HG03520 (cell line): ENCODE data around the gene CABP7.

Experiments
- ATAC-seq: cut with Tn5 transposase; IDR thresholded peaks from one replicate; pipeline ENCODE4 v1.9.1; 2021; ENCODE audit warnings: mild to moderate bottlenecking, moderate library complexity; ENCODE audit not compliant: unreplicated experiment

CABP7 gene

DNA sequence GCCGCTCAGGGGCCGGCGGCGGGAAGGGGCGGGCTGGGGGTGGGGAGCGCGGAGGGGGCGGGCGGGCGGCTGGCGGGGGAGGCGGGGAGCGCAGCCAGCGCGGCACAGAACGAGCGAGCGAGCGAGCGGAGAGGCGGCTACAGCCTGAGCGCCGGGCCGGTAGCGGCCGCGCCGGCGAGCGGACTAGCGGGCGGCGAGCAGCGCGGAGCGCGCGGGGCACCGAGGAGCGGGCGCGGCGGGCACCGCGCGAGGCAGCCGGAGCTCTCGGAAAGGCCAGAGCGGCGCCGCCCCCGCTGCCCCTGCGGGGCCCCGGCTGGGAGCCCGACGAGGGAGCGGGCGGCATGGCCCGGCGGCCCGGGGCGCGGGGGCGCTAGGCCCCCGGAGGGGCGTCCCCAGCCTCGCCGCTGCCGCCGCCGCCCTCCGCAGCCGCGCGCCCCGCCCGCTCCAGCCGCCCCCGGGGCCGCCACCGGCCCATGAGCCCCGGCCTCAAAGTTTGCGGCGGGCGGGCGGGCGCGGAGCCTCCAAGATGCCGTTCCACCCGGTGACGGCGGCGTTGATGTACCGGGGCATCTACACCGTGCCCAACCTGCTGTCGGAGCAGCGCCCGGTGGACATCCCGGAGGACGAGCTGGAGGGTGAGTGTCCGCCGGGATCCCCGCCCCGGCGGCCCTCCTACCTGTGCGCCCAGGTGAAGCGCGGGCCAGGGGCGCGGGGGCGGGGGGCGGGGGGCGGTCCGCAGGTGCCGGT lies at the start of gene CABP7:
Gene CABP7 (plus strand): TSS at position 105 of the 747 bp plus-strand sequence. CDS start 422 bp downstream, at position 527.
- ATAC-seq: no peak

DNA sequence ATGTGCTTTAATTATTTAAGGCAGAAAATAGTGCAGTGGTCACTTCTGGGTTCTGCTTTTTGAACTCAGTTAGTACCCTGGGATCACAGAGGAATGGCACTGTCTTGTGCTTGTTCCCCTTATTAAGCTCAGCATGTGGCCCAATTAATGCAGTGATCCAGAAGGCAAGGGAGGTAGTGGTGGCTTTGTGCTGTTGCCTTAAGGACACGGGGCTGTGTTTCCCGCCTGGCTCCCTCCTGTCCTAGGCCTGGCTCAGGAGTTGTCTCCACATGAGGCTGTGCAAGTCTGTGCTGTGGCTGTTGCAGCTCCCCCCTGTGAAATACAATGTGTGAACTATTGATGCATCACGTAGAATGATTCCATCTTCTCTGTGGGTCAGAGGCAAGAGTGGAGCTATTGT lies 49.2 kb upstream of the CABP7 start:
- ATAC-seq: no peak

GRCh38 chr22:29673361-29674066 lies 46.3 kb upstream of the CABP7 start:
- ATAC-seq: no peak

DNA sequence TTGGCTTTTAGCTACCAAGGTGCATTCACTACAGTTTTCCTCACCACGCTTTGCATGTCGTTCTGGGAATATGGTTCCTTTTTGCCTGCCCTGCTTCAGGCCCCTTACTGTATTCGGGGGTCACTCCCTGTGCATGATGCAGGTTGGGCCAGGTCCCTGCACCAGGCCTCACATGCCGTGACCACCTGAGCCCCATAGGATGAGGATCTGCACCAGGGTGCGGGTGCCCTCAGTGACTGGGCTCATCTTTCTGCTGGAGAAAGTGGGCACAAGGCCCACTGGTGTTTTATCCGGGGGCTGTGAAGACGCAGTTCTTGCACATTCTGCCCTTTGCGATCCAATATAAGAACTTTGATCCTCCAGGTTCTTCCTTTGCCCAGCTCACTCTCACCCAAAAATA lies 45.7 kb upstream of the CABP7 start:
- ATAC-seq: no peak

DNA sequence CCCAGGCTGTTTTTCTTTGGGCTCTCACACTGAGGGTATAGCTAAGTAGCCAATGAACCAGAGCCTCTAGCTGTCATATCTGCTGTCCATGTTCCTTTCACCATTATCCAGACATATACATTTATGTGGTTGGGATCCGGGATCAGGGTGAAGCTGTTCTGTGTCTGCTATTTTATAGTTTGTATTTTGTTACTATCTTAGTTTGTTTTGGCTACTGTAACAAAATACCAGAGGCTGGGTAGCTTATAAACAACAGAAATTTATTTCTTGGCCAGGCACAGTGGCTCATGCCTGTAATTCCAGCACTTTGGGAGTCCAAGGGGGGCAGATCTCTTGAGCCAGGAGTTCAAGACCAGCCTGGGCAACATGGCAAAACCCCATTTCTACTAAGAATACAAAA lies 40.5 kb upstream of the CABP7 start:
- ATAC-seq: no peak

GRCh38 chr22:29683536-29683935 lies 36.3 kb upstream of the CABP7 start:
- no peak for ATAC-seq

DNA sequence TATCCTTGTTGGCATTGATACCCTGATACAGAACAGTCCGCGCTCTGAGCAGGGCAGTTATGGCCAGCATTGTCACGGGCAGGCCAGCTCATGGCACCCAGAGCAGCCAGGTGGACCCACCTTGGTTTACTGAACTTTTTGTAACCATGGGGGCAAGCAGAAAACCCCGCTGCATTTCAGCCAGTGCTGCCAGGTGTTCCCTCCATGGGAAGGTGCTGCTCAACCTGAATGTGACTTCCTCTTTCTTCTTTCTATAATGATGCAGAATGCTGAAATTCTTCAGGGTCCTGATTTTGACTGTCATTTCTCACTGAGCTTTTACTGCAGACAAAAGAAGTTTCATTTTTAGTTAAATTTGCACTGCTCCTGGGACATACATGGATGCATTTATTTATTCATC lies 35.6 kb upstream of the CABP7 start:
- no peak for ATAC-seq

- no peak for ATAC-seq
Measured at GRCh38 chr22:29689206-29689879, 30.5 kb upstream of the CABP7 start.

DNA sequence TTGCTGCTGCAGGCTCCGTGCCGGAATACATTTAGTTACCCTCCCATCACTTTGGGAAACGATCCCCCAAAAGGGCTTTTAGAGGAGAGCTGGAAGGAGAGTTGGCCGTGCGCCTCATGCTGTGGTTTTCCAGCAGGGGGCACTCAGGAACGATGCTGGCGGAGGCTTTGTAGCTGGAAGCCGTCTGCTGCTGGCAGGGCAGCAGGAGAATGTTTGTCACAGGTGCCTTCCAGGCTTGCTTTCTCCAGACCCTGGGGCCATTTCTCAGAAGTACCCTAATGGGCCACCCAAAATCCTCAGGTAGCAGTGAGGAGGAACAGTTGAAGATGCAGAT lies 30.0 kb upstream of the CABP7 start:
- no peak for ATAC-seq

- ATAC-seq: no peak
Measured at GRCh38 chr22:29690476-29690875, 29.3 kb upstream of the CABP7 start.

DNA sequence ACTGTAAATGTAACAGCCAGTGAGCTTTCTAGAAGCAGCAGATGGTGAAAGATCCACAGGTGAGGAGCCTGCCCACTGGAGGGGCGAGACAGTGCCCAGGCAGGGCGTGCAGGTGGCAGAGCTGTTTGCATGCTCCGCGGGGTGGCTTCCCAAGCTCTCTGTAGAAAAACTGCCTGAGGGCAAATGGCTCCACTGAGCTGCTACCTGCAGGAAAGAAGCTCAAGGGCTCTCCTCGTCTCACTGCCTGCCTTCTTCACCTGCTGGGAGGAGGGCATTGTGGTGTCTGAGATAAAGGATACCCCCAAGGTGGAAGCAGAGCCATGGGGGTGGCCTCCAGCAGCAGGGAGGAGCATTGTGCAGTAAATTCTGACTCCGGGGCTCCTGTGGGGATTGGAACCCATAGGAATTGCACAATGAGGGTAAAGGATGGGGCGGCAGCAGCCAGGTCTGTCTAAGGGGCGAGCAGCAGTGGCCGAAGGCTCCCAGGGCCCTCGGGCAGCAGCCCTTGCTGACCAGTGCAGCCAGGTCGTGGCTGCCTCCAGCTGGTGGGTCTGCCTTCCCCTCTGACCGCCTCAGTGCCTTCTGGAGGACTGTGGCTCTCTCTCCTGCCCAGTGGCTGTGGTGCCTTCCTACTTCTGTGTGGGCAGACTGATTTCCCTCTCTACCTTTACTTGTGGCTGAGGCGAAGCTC lies 28.0 kb upstream of the CABP7 start:
- ATAC-seq: no peak

- ATAC-seq: no peak
Measured at GRCh38 chr22:29692327-29692640, 27.5 kb upstream of the CABP7 start.

DNA sequence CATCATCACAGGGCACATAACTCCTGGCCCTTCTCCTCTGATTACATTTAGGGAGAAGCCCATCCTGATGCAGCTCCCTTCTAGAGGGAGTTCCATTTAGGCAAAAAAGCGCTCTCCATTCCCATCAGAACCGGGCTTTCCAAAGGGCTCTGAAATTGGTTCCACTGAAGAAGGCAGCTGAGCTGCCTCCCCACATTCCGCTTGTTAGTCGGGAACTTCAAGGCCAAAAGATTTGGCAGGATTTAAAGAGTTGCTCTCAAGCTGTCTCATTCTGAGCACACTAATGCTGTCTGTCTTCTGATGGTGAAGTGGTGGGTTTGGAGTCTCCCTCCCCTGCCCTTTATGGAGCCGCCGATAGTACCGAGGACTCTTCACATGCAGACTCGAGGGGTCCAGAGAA lies 26.6 kb upstream of the CABP7 start:
- no peak for ATAC-seq

DNA sequence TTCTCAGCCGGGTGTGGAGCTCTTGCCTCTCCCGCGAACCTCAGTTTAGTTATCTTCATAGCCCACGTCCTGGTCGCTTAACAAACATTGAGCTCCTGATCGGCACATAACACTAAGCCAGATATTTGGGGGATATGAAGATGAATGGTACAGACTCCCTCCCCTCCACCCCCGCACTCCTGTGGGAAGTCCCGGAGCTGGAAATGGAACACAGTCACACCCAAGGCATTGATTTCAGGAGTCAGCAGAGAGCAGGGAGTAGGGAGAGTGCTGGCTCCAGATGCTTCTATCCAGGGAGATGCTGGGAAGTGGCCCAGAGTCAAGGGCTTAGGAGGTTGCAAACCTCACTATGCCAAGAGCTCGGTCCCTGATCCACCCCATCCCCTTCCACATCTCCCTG lies 26.1 kb upstream of the CABP7 start:
- no peak for ATAC-seq

DNA sequence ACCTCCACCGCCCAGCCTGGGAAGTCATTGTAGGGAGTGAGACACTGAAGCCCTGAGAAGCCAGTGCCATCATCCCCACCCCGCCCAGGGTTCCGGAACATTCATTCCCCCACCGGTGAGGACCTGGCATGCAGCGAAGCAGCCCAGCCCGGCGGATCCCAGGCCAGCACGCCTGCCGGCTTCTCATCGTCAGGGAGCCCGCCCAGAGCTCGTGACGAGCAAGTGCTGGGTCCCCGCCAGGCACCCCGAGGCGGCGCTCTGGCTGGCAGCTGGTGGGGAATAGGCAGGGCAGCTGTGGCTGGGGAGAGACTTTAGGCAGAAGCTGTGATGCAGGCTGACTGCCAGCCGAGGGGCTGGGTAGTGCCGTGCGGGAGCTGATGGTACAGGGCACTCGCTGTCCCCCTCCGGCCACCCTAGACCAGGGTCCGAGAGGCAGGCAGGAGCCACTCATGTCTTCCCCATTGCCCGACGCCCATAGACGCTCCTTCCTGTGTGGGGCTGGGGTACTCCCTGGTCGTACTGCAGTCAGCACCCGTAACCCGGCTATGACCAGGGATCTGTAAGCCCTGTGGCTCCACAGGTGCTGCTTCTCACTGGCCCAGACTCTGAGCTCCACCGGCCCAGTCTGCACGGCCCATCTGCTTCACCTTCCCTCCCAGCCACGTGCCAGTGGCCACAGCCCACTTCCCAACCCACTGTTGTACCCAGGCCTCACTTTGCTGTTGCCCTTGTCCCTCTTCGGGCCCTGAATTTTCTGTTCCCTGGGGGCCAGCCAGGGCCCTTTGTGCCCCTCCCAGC lies 24.5 kb upstream of the CABP7 start:
- ATAC-seq: no peak

DNA sequence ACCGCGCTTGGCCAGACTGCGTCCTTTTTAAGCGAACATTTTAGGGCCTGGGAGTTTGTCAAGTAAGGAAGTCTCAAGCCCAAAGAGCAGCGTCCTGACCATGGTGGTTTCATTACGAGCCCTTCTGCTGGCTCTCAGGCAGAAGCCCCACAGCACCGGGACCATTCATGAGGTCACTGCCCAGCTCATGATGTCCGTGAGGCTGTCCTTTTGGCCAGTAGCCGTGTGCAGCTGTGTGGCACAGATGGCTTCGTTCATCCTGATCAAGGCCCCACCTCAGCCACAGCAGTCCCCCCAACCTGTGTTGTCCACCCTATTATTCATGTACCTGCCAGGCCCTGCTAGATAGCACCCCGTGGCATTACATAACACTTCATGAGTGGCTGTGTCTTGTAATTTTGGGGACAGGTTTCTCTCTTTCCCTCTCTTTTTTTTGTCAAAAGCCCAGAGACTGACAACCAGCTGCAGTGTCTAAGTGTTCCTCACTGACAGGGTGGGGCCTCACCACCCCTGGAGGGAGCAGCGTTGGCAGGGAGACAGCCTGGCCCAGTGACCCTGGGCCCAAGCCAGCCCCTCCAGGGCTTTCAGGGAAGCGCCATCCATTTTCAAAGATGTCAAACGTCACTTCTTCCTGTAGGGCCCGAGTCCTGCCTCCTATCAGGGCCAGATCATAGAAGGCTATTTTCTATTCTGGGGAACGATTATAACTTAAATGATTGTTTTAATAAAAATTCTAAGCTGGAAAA lies 21.8 kb upstream of the CABP7 start:
- ATAC-seq: no peak

DNA sequence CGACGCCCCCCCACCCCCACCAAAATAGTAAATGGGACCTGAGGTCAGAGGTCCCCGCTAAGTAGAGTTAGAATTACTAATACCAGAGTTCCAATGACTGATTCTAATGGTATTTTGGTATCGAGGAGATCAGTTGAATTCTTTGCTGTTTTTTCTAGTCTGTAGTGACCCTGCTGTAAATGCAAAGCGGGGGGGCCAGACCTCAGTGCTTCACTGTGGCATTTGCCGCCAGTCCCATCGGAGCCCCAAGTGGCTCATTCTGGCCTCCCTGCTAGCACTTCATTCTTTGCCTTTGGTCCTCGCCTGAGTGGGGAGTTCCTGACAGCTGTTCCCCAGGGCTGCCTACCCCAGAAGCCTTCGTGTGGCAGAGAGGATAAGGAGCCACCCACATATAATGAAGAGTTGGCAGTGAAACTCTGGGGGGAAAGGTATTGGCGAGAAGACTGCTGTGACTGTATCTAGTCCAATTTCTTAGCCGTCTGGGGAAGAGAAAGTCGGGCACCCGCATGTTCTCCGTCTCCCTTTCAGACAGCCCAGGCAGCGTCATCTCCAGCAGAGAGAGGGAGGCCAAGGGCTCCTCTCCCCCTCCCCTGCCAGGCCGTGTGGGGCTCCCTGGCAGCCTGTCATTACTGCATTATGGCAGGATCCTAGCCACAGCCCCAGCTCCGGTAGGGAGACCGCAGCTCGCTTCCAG lies 19.4 kb upstream of the CABP7 start:
- no peak for ATAC-seq

DNA sequence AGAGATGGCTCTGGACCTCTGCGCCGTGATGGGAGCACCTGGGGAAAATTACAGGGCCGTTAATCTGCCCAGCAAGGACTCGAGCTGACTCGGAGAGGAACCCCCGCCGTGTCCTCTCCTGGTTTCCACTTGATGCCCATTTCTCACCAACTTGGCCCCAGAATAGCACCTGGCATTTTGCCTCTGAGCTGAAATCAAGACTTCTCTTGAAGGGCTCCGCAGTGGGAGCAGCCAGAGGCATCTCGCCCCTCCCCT lies 19.0 kb upstream of the CABP7 start:
- no peak for ATAC-seq

GRCh38 chr22:29701155-29701999 lies 18.4 kb upstream of the CABP7 start:
- no peak for ATAC-seq
